A549 (cell line): ENCODE measurements around the gene CAV1. TPM values are rescaled to one million over a fixed set of nuclear protein-coding genes. Genes with fewer than 3 reads are reported as not detected.
A peak's percentile ranks its signal among the peaks of the same experiment; 100 is the strongest.

Experiments
- ATAC-seq, 2 experiments: fragments of 200-7000 bp in 1 of 2; fragments of >200 bp in 1 of 2; cut with Nextera tagmentation in 1 of 2; cut with Tn5 transposase in 1 of 2; 3 replicates each; pipeline versions ENCODE4 v1.8.0 to v1.9.1; 2018 to 2020; ENCODE audit warnings: mild to moderate bottlenecking in 1 of 2, moderate library complexity in 1 of 2
- CTCF ChIA-PET: fragments of 300-600 bp; sonication (Branson Sonifier 250); formaldehyde crosslinking; extraction: SDS; loops from one replicate; lab custom pipeline; 2021; ENCODE audit warnings: antibody characterized with exemption, inconsistent platforms; lab: Yijun Ruan, JAX
- POLR2A ChIA-PET: fragments of 350-600 bp; formaldehyde crosslinking; extraction: SDS; loops from one replicate; lab custom pipeline; 2021; ENCODE audit warnings: antibody characterized with exemption, inconsistent platforms; lab: Yijun Ruan, JAX
- DNase-seq, 2 experiments: peaks; one replicate each; pipeline versions ENCODE4 v3.0.0 to v3.0.0-alpha.2; 2011 to 2016; ENCODE audit warnings: low read depth in 1 of 2, low spot score in 1 of 2
- FAIRE-seq: peaks from 2 replicates; lab custom pipeline; 2011; peaks lifted over from hg19 to GRCh38; lab: Jason Lieb, UNC
- H3K27ac ChIP-seq, 2 experiments: fragments of >200 bp; sonication (Bioruptor Twin); formaldehyde crosslinking; 3 replicates each; pipeline ENCODE4 v1.5.1; 2016 to 2017
- H3K4me1 ChIP-seq: fragments of >200 bp; sonication (Bioruptor Twin); formaldehyde crosslinking; 3 replicates; pipeline ENCODE4 v1.6.1; 2016
- H3K4me2 ChIP-seq: fragments of >200 bp; sonication (Bioruptor Twin); formaldehyde crosslinking; 3 replicates; pipeline ENCODE4 v1.6.1; 2016
- H3K4me3 ChIP-seq: fragments of >200 bp; sonication (Bioruptor Twin); formaldehyde crosslinking; 3 replicates; pipeline ENCODE4 v1.5.1; 2016
- H3K9me3 ChIP-seq: fragments of >200 bp; sonication (Bioruptor Twin); formaldehyde crosslinking; 3 replicates; pipeline ENCODE4 v1.6.1; 2016
- BHLHE40 ChIP-seq: IDR thresholded peaks from 2 replicates; pipeline ENCODE4 v1.6.1; 2012; ENCODE audit warnings: low read depth, low read length, inconsistent platforms
- CBX2 ChIP-seq: fragments of 200-600 bp; sonication (generic); IDR thresholded peaks from 2 replicates; pipeline ENCODE4 v1.6.1; 2016; ENCODE audit warnings: low read depth, mild to moderate bottlenecking, borderline replicate concordance
- FOSB ChIP-seq: fragments of 250-450 bp; sonication (Bioruptor Pico); IDR thresholded peaks from 2 replicates; pipeline ENCODE4 v1.5.0; 2020; ENCODE audit warnings: mild to moderate bottlenecking, moderate library complexity
- GATA3 ChIP-seq: IDR thresholded peaks from 2 replicates; pipeline ENCODE4 v1.6.1; 2012; ENCODE audit warnings: borderline replicate concordance
- HMGXB4 ChIP-seq: fragments of 250-450 bp; sonication (Bioruptor Pico); IDR thresholded peaks from 2 replicates; pipeline ENCODE4 v1.5.0; 2021; ENCODE audit warnings: mild to moderate bottlenecking, moderate library complexity, borderline replicate concordance
- HOXA7 ChIP-seq: fragments of 250-450 bp; sonication (Bioruptor Pico); IDR thresholded peaks from 2 replicates; pipeline ENCODE4 v1.5.0; 2020; ENCODE audit warnings: mild to moderate bottlenecking, moderate library complexity
- JUN ChIP-seq, 2 experiments: fragments of >200 bp; sonication (Bioruptor Twin); formaldehyde crosslinking; IDR thresholded peaks; 2 replicates in 1 of 2; 3 replicates in 1 of 2; pipeline ENCODE4 v1.6.1; 2016 to 2017
- KDM1A ChIP-seq: fragments of 200-600 bp; sonication (generic); IDR thresholded peaks from 2 replicates; pipeline ENCODE4 v1.6.1; 2016; ENCODE audit warnings: low read depth, mild to moderate bottlenecking
- MAZ ChIP-seq: fragments of 150-350 bp; IDR thresholded peaks from 2 replicates; pipeline ENCODE4 v1.6.1; 2014; ENCODE audit warnings: antibody characterized with exemption, low read depth, low read length, borderline replicate concordance
- MYC ChIP-seq: IDR thresholded peaks from 2 replicates; pipeline ENCODE4 v1.6.1; 2012; ENCODE audit warnings: mild to moderate bottlenecking, inconsistent platforms, low read length, improper control_type of control experiment, borderline replicate concordance
- NPAS2 ChIP-seq: fragments of 250-450 bp; sonication (Bioruptor Pico); IDR thresholded peaks from 2 replicates; pipeline ENCODE4 v1.8.0; 2022; ENCODE audit warnings: mild to moderate bottlenecking, moderate library complexity, borderline replicate concordance
- NR3C1 ChIP-seq: fragments of >200 bp; sonication (Bioruptor Twin); formaldehyde crosslinking; IDR thresholded peaks from 3 replicates; pipeline ENCODE4 v1.6.1; 2017
- PHF8 ChIP-seq: fragments of 200-600 bp; sonication (generic); IDR thresholded peaks from 2 replicates; pipeline ENCODE4 v1.6.1; 2016; ENCODE audit warnings: low read depth, mild to moderate bottlenecking, antibody characterized with exemption, moderate library complexity, borderline replicate concordance
- RCOR1 ChIP-seq: fragments of 150-350 bp; IDR thresholded peaks from 2 replicates; pipeline ENCODE4 v1.6.1; 2014; ENCODE audit warnings: antibody characterized with exemption, low read length, low read depth
- RNF2 ChIP-seq: fragments of 200-600 bp; sonication (generic); IDR thresholded peaks from 2 replicates; pipeline ENCODE4 v1.6.1; 2016; ENCODE audit warnings: low read depth, mild to moderate bottlenecking, antibody characterized with exemption, moderate library complexity, borderline replicate concordance
- SMC3 ChIP-seq: fragments of >200 bp; sonication (Bioruptor Twin); formaldehyde crosslinking; IDR thresholded peaks from 3 replicates; pipeline ENCODE4 v1.6.1; 2018; ENCODE audit warnings: inconsistent platforms
- ZC3H11A ChIP-seq: fragments of 450-650 bp; IDR thresholded peaks from 2 replicates; pipeline ENCODE4 v1.6.1; 2014; ENCODE audit warnings: antibody characterized with exemption, mild to moderate bottlenecking
- ZFP36 ChIP-seq: fragments of 450-650 bp; IDR thresholded peaks from 2 replicates; pipeline ENCODE4 v1.6.1; 2014; ENCODE audit warnings: borderline replicate concordance; ENCODE audit not compliant: partially characterized antibody
- ZSCAN20 ChIP-seq: fragments of 250-450 bp; sonication (Bioruptor Pico); IDR thresholded peaks from 2 replicates; pipeline ENCODE4 v1.8.0; 2022; ENCODE audit warnings: mild to moderate bottlenecking, moderate library complexity
- WGBS: methylation state at CpG from one replicate; pipeline ENCODE4 v1.1.6; 2017; ENCODE audit errors: missing lambda C conversion rate; 5-methylcytosine and 5-hydroxymethylcytosine counted together
- polyA plus RNA-seq, 4 experiments: library from polyadenylated mRNA; depleted of rRNA in 3 of 4; stranded (reverse); fragments of >200 nt; fragmentation: RNase III in 1 of 4; extraction: RNeasy Plus Mini Kit Qiagen cat#74134 plus additional on column Dnase treatment in 1 of 4; gene quantifications; 2 replicates in 3 of 4; 3 replicates in 1 of 4; pipeline ENCODE4 v1.2.3, GENCODE V29; 2011 to 2017
- TF ChIP-seq, protein P1 (sequence below): fragments of >200 bp; sonication (Bioruptor Twin); formaldehyde crosslinking; IDR thresholded peaks from 3 replicates; pipeline ENCODE4 v1.6.1; 2016
- TF ChIP-seq, protein P2 (sequence below): fragments of >200 bp; sonication (Bioruptor Twin); formaldehyde crosslinking; IDR thresholded peaks from 3 replicates; pipeline ENCODE4 v1.5.1; 2016

Gene CAV1
- polyA plus RNA-seq, 2 of the 4 experiments (the other 2 are of a cell fraction), result 365 to 493 TPM

DNA sequence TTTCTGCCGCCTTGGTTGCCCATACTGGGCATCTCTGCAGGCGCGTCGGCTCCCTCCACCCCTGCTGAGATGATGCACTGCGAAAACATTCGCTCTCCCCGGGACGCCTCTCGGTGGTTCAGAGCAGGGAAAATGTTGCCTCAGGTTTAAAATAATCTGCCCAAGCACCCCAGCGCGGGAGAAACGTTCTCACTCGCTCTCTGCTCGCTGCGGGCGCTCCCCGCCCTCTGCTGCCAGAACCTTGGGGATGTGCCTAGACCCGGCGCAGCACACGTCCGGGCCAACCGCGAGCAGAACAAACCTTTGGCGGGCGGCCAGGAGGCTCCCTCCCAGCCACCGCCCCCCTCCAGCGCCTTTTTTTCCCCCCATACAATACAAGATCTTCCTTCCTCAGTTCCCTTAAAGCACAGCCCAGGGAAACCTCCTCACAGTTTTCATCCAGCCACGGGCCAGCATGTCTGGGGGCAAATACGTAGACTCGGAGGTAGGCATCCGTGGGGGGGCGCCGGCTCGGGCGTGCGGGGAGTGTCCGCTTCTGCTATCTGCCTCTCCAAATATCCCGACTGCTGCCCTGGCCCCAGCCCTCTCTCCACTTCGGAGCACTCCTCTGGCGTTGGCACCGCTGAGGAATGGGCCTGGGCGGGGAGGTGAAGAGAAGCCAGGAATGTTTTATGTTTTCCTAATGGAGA lies at the start of gene CAV1 (continued):
- TF ChIP-seq ZSCAN20 (CRISPR knock-in tag) (no peak), HMGXB4 (CRISPR knock-in tag) (no peak), PHF8 (no peak), MYC (no peak), SMC3 (peak; percentile 73), NR3C1 (no peak), NPAS2 (CRISPR knock-in tag) (no peak), GATA3 (peak; percentile 74), CBX2 (no peak)
- TF ChIP-seq, protein P1, sequence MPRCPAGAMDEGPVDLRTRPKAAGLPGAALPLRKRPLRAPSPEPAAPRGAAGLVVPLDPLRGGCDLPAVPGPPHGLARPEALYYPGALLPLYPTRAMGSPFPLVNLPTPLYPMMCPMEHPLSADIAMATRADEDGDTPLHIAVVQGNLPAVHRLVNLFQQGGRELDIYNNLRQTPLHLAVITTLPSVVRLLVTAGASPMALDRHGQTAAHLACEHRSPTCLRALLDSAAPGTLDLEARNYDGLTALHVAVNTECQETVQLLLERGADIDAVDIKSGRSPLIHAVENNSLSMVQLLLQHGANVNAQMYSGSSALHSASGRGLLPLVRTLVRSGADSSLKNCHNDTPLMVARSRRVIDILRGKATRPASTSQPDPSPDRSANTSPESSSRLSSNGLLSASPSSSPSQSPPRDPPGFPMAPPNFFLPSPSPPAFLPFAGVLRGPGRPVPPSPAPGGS, result peak; percentile 88; the same call in 2 of the 3 replicates

DNA sequence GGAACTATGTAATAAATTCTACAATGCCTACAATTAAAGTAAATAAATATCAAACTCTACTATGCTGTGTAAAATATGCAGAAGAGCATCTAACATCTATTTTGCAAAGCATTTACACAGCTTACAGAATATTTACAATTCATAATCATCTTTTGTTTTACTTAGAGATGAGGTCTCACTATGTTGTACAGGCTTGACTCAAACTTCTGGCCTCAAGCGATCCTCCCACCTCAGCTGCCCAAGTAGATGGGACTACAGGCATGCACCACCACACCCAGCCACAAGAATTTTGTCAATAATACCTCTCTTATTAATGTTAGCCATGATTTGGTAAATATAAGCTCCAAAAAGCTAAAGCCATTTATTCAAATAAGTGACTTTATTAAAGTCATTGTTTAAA lies 47.2 kb upstream of the CAV1 start:
- peak; percentile 39 for FAIRE-seq
- Histone ChIP-seq H3K9me3 (peaks cover 12% of the 10 kb centered on the region; the same call in 2 of the 3 replicates), H3K4me1 (peaks cover 15% of the 10 kb centered on the region), H3K4me3 (no peak overlapping the region), H3K4me2 (peak overlapping the region; percentile 27; the same call in 2 of the 3 replicates), H3K27ac (peak overlapping the region in 1 of 2 experiments; percentile 69; a peak in 3 of 6 replicates)
- POLR2A ChIA-PET, result interaction anchor here (1.8 kb wide), 1 partner anchor 22 kb away, joined by 4 read pairs; the partner anchor contains the start of gene CAV2
- WGBS, result 59% methylated on average over 1 of the region's 1 CpG
- no peak for TF ChIP-seq SMC3
- TF ChIP-seq NR3C1, result no peak
- TF ChIP-seq RCOR1, result no peak
- no peak for TF ChIP-seq BHLHE40
- TF ChIP-seq, protein P2, sequence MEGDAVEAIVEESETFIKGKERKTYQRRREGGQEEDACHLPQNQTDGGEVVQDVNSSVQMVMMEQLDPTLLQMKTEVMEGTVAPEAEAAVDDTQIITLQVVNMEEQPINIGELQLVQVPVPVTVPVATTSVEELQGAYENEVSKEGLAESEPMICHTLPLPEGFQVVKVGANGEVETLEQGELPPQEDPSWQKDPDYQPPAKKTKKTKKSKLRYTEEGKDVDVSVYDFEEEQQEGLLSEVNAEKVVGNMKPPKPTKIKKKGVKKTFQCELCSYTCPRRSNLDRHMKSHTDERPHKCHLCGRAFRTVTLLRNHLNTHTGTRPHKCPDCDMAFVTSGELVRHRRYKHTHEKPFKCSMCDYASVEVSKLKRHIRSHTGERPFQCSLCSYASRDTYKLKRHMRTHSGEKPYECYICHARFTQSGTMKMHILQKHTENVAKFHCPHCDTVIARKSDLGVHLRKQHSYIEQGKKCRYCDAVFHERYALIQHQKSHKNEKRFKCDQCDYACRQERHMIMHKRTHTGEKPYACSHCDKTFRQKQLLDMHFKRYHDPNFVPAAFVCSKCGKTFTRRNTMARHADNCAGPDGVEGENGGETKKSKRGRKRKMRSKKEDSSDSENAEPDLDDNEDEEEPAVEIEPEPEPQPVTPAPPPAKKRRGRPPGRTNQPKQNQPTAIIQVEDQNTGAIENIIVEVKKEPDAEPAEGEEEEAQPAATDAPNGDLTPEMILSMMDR, result no peak
- TF ChIP-seq MAZ, result no peak
- no peak for TF ChIP-seq RNF2
- TF ChIP-seq JUN (IDR thresholded peaks at IDR 0.05), result no peak
- no peak for TF ChIP-seq HOXA7
- no peak for TF ChIP-seq PHF8
- TF ChIP-seq FOSB (CRISPR knock-in tag), result no peak
- no peak for TF ChIP-seq ZFP36
- no peak for TF ChIP-seq ZC3H11A
- TF ChIP-seq ZSCAN20 (CRISPR knock-in tag), result no peak
- no peak for TF ChIP-seq KDM1A
- CTCF ChIA-PET, result interaction anchor here (1.3 kb wide), 1 partner anchor 49 kb away, joined by 5 read pairs; no protein-coding TSS in a partner anchor
- no peak for ATAC-seq
- DNase-seq, result no peak
